ENCODE data around the gene ANO2.

The ANO2 gene

DNA sequence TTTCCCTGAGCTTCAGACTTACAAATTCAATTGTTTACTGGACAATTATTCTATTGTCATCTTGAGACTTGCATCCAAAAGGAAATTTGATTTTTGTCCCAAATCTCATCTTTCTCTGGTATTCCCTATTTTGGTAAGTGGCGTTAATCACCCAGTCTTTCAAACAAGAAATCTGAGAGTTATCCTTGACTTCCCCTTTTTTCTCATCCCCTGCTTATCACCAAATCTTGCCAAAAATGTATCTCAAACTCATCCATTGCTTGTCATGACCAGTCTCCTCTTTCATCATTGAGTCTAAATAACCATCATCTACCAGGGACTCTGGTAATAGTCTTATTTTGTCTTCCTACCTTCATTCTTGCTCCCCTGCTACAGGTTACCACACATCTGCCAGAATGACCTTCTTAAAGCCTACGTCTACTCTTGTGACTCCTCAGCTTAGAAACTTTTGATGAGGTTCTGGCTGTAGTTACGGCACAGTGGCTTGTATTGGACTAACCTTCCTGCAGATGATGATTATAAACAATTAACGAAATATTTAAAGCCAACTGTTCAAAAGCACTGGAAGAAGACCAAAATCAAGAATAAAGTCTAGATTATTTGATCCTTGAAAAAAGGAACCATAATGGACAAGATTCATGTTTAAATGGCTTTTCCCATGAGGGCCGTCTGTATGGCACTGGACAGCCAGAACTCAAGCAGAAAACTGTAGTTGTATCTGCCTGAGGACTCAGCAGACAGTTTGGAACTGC, 9.0 kb upstream of the ANO2 start:
- Histone ChIP-seq H3K4me3 (ENCODE audit: low read length) (no peak overlapping the region), H3K9me3 (ENCODE audit: low read length) (no peaks in the 10 kb centered on the region), H3K27me3 (ENCODE audit: insufficient read depth, low read length) (no peaks in the 10 kb centered on the region)

DNA sequence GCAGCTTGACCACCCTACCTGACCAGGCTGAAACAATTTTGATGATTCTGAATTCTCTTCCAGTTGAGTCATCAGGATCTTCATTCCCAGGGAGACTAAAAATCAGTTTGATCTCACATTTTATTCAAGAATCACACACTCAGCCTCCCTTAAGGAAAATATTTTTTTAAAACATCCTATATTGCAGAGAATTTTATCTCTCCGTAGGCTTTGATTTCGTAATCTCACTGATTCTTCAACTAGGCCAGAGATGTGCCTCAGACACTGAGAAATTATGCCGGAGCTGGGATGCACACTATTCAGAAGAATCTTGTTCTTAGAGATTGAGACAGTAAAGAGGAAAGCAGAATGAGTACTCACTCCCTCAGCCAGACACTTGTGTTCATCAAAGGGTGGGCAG, 7.0 kb upstream of the ANO2 start:
- no peaks in the 10 kb centered on the region for H3K36me3 ChIP-seq (ENCODE audit: insufficient read depth, low read length)
- H2AFZ ChIP-seq (ENCODE audit: low read depth, low read length) = no peak overlapping the region

More for the DNA sequence above, 9.0 kb upstream of the ANO2 start:
- Histone ChIP-seq H3K36me3 (ENCODE audit: insufficient read depth, low read length) (no peaks in the 10 kb centered on the region), H3K4me1 (ENCODE audit: insufficient read depth, low read length) (no peaks in the 10 kb centered on the region), H2AFZ (ENCODE audit: low read depth, low read length) (no peak overlapping the region)

DNA sequence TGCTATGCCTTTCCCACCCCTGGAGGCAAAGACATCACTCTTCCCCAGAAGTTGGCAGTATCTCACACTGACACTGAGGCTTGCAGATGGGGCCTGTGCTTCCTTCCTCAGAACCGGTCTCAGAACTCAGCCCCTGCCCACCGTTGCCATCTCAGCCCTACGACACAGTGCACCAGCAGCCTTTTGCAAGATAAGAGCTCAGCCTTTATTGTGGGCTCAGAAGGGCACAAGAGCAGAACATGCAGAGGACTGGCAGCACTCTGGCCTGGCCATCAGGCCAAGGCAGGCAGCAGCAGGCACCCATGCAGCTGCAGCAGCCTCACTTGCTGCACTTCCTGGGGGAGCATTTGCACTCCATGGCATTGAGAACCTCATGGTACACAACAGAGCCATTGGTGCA, 3.6 kb upstream of the ANO2 start:
- Histone ChIP-seq H3K4me1 (ENCODE audit: insufficient read depth, low read length) (peaks cover 7% of the 10 kb centered on the region), H3K4me3 (ENCODE audit: low read length) (no peak overlapping the region), H3K9me3 (ENCODE audit: low read length) (no peaks in the 10 kb centered on the region), H2AFZ (ENCODE audit: low read depth, low read length) (no peak overlapping the region), H3K27me3 (ENCODE audit: insufficient read depth, low read length) (peaks cover 10% of the 10 kb centered on the region), H3K36me3 (ENCODE audit: insufficient read depth, low read length) (no peaks in the 10 kb centered on the region)

More for the DNA sequence above, 7.0 kb upstream of the ANO2 start:
- Histone ChIP-seq H3K9me3 (ENCODE audit: low read length) (no peaks in the 10 kb centered on the region), H3K27me3 (ENCODE audit: insufficient read depth, low read length) (no peaks in the 10 kb centered on the region), H3K4me1 (ENCODE audit: insufficient read depth, low read length) (no peaks in the 10 kb centered on the region), H3K4me3 (ENCODE audit: low read length) (no peak overlapping the region)

DNA sequence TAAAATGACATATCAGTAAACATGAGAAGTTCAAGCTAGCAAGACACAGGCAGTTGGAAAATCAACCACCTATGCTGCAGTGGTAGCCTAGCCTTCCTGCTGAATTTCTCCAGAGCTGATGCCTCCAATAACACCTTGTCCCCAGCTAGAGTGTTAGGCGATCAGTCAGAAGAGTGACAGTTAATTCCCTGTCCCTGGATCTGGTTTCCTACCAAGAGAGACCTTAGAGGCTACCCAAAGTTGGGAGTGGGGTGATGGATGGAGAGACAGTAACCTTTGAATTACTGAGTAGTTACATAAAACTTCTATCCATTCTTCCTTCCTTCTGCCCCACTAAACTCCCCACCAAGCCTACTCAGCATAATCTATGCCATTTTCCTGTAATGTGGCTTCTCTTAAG, 1.9 kb upstream of the ANO2 start:
- Histone ChIP-seq H3K4me3 (ENCODE audit: low read length) (no peak overlapping the region), H3K27me3 (ENCODE audit: insufficient read depth, low read length) (peaks cover 10% of the 10 kb centered on the region), H3K4me1 (ENCODE audit: insufficient read depth, low read length) (peaks cover 7% of the 10 kb centered on the region), H2AFZ (ENCODE audit: low read depth, low read length) (no peak overlapping the region), H3K36me3 (ENCODE audit: insufficient read depth, low read length) (no peaks in the 10 kb centered on the region), H3K9me3 (ENCODE audit: low read length) (no peaks in the 10 kb centered on the region)

DNA sequence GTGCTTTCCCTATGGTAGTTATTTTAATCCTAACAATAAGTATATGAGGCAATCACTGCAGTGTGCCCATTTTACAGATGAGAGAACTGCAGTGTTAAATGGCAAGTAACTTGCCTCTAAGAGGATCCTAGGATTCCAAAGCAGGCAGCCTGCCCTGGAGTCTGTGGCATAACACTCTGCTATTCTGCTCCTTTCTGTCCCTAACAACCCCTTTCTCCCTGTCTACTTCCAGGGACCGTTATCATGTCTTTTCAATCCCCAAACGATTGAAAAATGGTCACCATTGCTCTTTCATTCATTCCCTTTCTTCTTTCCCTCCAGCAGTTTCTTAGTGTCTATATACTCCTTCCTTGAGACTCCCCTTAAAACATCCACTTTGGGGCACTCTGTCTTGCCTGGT, 1.3 kb upstream of the ANO2 start:
- Histone ChIP-seq H3K36me3 (ENCODE audit: insufficient read depth, low read length) (no peaks in the 10 kb centered on the region), H3K9me3 (ENCODE audit: low read length) (no peaks in the 10 kb centered on the region), H3K4me1 (ENCODE audit: insufficient read depth, low read length) (peaks cover 7% of the 10 kb centered on the region), H2AFZ (ENCODE audit: low read depth, low read length) (no peak overlapping the region), H3K4me3 (ENCODE audit: low read length) (no peak overlapping the region), H3K27me3 (ENCODE audit: insufficient read depth, low read length) (peaks cover 10% of the 10 kb centered on the region)

DNA sequence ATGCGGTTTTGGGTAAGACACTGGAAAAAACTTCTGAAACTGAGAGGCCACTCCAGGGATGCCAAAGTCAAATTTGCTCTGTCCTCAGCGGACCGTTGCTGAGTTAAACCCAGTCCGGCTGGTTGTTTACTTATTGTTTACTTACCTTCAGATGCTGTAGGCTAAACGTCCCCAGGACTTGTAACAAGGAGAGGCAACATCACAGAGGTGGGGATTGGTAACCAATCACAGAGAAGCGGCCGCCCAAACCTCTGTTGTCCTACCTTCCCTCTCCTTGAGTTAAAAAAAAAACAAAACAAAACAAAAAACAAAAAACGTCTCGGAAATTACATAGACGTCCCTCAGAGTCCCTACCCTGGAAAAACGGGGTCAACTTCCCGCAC, 380 bp downstream of the ANO2 start:
- H3K27me3 ChIP-seq (ENCODE audit: insufficient read depth, low read length) = peaks cover 10% of the 10 kb centered on the region
- no peaks in the 10 kb centered on the region for H3K36me3 ChIP-seq (ENCODE audit: insufficient read depth, low read length)
- peak overlapping the region; percentile 84 for H2AFZ ChIP-seq (ENCODE audit: low read depth, low read length)
- peak overlapping the region; percentile 53 for H3K4me3 ChIP-seq (ENCODE audit: low read length)
- peaks cover 10% of the 10 kb centered on the region for H3K4me1 ChIP-seq (ENCODE audit: insufficient read depth, low read length)
- H3K9me3 ChIP-seq (ENCODE audit: low read length) = peaks cover 4% of the 10 kb centered on the region

DNA sequence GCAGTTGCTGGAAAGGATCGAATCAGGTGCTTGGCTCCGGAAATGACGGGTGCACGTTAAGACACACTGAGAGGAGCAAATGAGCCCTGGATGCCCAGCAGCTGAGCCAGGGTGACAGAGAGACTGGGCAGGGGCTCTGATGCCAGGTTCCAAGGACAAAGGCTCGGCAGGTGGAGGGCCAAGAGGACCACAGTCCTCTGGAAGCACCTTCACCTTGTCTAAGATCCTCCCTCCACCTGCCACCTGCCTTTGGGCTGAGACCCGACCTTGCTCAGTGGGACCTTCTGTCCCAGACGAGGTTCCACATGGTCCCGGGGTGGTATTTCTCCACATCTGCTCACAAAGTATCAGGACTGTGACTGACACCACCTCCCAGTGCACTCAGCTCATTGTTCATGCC, 1.0 kb downstream of the ANO2 start:
- peaks cover 10% of the 10 kb centered on the region for H3K27me3 ChIP-seq (ENCODE audit: insufficient read depth, low read length)

DNA sequence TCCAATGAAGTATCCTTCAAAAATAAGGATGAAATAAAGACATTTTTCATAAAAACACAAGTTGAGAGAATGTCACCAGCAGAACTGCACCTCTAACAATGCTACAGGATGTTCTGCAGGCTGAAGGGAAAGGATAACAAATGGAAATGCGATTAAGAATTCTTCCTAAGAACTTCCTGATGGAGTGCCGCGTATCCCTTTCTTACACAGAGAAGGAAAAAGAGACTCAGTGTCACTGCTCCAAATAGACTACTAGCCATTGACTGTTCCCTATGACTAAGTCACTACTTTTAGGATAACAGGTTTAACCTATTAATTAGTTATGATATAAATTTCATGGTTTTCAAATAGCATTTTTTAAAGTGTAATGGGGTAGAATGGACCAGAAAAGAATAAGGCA, 3.2 kb downstream of the ANO2 start:
- H3K36me3 ChIP-seq (ENCODE audit: insufficient read depth, low read length) = no peaks in the 10 kb centered on the region
- peaks cover 10% of the 10 kb centered on the region for H3K27me3 ChIP-seq (ENCODE audit: insufficient read depth, low read length)
- H3K4me1 ChIP-seq (ENCODE audit: insufficient read depth, low read length) = peaks cover 10% of the 10 kb centered on the region
- peaks cover 5% of the 10 kb centered on the region for H3K9me3 ChIP-seq (ENCODE audit: low read length)
- H2AFZ ChIP-seq (ENCODE audit: low read depth, low read length) = no peak overlapping the region
- H3K4me3 ChIP-seq (ENCODE audit: low read length) = no peak overlapping the region

More for the DNA sequence above, 1.0 kb downstream of the ANO2 start:
- Histone ChIP-seq H3K4me1 (ENCODE audit: insufficient read depth, low read length) (peaks cover 10% of the 10 kb centered on the region), H3K36me3 (ENCODE audit: insufficient read depth, low read length) (no peaks in the 10 kb centered on the region), H2AFZ (ENCODE audit: low read depth, low read length) (no peak overlapping the region), H3K4me3 (ENCODE audit: low read length) (peak overlapping the region; percentile 53), H3K9me3 (ENCODE audit: low read length) (peaks cover 5% of the 10 kb centered on the region)

DNA sequence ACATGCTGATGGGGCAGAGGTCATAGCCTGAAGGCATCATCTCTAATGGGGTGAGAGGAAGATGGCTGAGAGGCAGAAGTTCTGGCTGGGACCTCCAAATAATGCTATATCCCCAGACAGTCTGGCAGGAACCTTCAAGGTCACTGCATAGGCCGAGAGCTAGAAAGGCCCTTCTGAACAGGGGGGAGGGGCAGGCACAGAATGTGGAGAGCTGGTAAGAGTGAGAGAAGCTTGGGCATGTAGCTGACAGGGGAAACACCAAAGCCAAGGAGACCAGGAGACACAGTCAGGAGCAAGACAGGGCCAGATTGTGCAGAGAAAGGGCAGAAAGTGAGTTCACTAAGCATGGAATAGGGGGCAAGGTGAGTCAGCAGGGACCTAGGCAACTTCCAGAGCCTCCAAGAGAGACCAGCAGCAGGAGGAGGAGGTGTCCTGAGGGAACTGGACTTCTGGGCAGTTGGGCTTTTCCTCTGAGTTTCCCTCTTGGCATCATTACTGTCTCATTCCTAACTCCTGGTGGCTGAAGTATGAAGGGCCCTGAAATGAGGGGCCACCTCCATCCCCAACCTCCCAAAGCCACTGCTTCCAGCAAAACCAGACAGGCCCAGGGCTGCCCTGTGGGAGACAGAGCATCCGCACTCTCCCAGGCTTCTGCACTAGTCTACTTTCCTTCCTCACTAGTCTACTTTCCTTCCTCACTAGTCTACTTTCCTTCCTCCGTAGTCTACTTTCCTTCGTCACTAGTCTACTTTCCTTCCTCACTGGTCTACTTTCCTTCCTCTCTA, 17.1 kb downstream of the ANO2 start:
- no peak overlapping the region for H2AFZ ChIP-seq (ENCODE audit: low read depth, low read length)
- H3K27me3 ChIP-seq (ENCODE audit: insufficient read depth, low read length) = no peaks in the 10 kb centered on the region

DNA sequence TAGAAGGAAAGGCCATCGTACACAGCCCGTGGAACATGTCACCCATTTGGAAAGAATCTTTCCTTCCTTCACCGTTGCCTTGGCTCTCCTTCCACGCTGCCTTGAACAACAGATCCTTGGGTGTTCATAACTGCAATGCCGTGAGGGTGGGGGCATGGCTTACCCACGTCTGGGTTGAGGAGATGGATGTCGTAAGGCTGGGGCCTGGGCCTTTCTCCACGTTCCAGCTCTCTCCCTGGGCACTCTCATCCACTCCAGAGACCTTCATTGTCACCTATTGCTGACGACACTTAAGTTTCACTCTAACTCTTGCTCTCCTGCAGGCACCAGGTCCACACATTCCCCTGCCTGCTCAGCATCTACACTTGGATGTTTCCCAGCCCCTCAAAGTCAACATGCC, 19.4 kb downstream of the ANO2 start:
- H3K4me3 ChIP-seq (ENCODE audit: low read length) = no peak overlapping the region
- peaks cover 14% of the 10 kb centered on the region for H3K4me1 ChIP-seq (ENCODE audit: insufficient read depth, low read length)
- peaks cover 2% of the 10 kb centered on the region for H3K9me3 ChIP-seq (ENCODE audit: low read length)
- no peaks in the 10 kb centered on the region for H3K36me3 ChIP-seq (ENCODE audit: insufficient read depth, low read length)
- no peaks in the 10 kb centered on the region for H3K27me3 ChIP-seq (ENCODE audit: insufficient read depth, low read length)
- H2AFZ ChIP-seq (ENCODE audit: low read depth, low read length) = no peak overlapping the region

More for the DNA sequence above, 17.1 kb downstream of the ANO2 start:
- H3K9me3 ChIP-seq (ENCODE audit: low read length) = peaks cover 2% of the 10 kb centered on the region
- peaks cover 14% of the 10 kb centered on the region for H3K4me1 ChIP-seq (ENCODE audit: insufficient read depth, low read length)
- no peaks in the 10 kb centered on the region for H3K36me3 ChIP-seq (ENCODE audit: insufficient read depth, low read length)
- H3K4me3 ChIP-seq (ENCODE audit: low read length) = no peak overlapping the region

DNA sequence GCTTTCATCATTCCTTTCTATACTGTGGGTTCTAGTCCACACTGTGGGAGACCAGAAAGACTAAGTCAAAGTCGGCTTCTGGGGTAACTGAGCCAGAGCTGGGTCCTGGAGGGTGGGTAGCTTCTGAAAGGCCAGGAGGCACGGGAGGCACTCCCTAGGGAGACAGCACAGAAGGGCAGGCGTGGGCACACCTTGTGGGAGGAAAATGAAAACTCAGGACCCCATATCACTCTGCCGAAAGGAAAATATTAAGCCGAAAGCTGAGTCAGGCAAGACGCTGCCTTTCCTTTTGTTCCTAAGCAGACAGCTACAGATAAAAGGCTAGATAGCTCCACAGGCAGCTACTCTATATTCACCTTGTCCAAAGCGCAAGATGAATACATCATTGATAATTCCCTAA, 20.7 kb downstream of the ANO2 start:
- Histone ChIP-seq H2AFZ (ENCODE audit: low read depth, low read length) (no peak overlapping the region), H3K4me3 (ENCODE audit: low read length) (no peak overlapping the region), H3K4me1 (ENCODE audit: insufficient read depth, low read length) (peaks cover 14% of the 10 kb centered on the region), H3K9me3 (ENCODE audit: low read length) (peaks cover 2% of the 10 kb centered on the region), H3K36me3 (ENCODE audit: insufficient read depth, low read length) (no peaks in the 10 kb centered on the region), H3K27me3 (ENCODE audit: insufficient read depth, low read length) (no peaks in the 10 kb centered on the region)

DNA sequence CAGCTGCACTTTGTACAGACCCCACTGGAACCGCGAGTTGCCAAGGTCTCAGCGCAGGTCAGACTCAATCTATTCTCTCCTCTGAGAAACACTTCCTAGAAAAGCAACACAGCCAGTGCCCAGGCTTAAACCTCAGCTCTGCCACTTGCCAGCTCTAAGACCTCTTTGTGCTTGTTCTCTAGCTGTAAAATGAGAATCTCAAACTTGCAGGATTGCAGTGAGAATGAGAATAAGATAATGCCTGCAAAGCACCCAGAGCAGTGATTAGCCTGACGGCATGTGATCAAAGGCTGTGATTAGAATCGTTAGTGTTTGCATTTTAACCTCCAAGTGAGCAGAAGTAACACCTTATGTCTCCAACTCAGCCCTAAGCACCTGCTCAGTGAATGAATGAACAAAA, 21.3 kb downstream of the ANO2 start:
- Histone ChIP-seq H2AFZ (ENCODE audit: low read depth, low read length) (no peak overlapping the region), H3K4me3 (ENCODE audit: low read length) (no peak overlapping the region), H3K36me3 (ENCODE audit: insufficient read depth, low read length) (no peaks in the 10 kb centered on the region), H3K27me3 (ENCODE audit: insufficient read depth, low read length) (no peaks in the 10 kb centered on the region), H3K9me3 (ENCODE audit: low read length) (peaks cover 2% of the 10 kb centered on the region), H3K4me1 (ENCODE audit: insufficient read depth, low read length) (peaks cover 14% of the 10 kb centered on the region)

DNA sequence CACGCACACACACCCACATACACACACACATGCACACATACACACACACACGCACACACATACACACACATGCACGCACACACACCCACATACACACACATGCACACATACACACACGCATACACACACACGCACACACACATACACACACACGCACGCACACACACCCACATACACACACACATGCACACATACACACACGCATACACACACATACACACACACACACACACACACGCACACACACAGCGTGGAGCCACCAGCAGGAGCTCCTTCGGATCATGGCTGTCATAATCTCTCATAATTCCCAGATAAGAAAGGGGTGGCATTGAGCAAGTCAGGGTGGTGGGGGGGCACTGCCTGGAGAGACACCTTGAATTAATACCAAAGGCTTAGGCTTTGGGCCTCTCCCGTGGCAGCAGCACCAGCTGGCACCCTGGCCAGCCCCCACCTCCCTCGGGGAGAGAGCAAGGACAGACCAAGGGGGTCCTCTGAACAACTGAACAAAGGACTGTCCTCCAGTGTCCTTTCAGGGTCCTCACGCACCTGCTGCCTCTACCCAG, 21.9 kb downstream of the ANO2 start:
- peaks cover 2% of the 10 kb centered on the region for H3K9me3 ChIP-seq (ENCODE audit: low read length)
- peaks cover 14% of the 10 kb centered on the region for H3K4me1 ChIP-seq (ENCODE audit: insufficient read depth, low read length)
- H3K27me3 ChIP-seq (ENCODE audit: insufficient read depth, low read length) = no peaks in the 10 kb centered on the region
- H2AFZ ChIP-seq (ENCODE audit: low read depth, low read length) = no peak overlapping the region
- no peaks in the 10 kb centered on the region for H3K36me3 ChIP-seq (ENCODE audit: insufficient read depth, low read length)
- H3K4me3 ChIP-seq (ENCODE audit: low read length) = no peak overlapping the region

Data from neuron (in vitro differentiated cells).